HK-2 (cell line): ENCODE results near the gene ORMDL3.
"Not testable (repeated sequence)": the region's sequence is repeated elsewhere in the genome, so short reads cannot be mapped to it uniquely, and the experiment has no call there.

Source experiments
- DNase-seq: peaks from one replicate; pipeline ENCODE4 v3.0.0-alpha.2; 2018; ENCODE audit not compliant: unreplicated experiment

The ORMDL3 gene

DNA sequence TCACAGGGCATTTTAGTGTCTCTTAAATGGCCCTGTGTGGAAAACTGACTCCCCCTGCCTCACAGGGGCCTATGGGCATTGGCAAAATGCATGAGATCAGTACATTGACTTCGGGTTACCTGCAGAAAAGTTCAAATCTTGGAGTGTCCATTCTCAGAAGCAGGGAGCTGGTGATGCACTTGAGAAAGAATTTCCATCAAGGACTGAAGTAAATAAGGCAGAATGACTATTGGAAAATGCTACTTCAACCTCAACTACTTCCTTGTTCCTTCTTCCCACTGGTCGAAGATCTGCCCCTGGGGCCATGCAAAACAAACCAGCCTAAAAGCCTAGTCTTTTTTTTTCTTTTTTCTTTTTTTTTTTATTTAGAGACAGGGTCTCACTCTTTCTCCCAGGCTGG, 21.6 kb upstream of the ORMDL3 start:
- DNase-seq, result no peak

DNA sequence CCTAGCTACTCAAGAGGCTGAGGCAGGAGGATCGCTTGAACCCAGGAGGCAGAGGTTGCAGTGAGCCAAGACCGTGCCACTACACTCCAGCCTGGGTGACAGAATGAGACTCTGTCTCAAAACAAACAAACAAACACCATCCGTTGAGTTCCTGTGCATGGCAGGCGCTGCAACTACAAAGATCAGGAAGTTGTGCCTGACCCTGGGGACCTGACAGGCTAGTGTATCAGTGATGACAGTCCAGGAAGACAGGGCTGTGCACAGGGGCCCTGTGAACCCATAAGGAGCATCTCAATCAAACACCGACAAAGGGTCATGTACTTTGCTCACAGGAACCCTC, 21.1 kb upstream of the ORMDL3 start:
- DNase-seq, result not testable (repeated sequence)

DNA sequence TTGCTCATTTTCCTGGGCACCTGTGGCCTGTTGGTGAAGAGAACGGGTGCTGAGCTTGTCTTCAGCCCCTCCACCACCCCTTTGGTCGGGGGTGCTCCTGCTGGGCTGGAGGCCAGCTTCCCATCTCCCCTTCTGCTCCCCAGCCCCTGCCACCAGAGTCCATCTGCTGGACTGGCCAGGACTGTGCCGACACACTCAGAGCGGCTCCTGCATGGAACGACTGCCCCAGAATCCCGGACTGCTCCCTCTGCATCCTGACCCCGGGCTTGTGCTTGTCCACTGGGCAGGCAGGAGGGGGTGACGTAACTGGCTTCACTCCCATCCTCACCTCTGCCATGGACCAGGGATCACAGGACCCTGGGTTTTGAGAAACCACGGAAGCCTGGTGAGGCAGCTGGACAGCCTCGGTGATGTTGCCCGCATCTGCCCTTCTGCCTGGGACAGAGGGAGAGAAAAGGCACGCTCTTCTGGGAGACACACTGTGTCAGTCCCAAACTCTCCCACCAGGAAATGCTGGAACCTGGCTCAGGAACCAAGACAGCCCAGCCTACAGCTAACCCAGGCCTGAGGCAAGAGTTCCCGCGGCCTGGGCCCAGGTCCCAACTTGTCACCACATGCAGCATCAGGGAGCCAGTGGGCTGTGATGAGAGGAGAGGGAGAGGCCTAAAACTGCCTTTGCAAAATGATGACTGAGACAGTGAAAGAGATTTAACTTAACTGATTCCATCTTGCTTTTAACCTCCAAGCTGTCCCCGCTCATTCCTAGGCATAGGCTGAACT, 19.3 kb upstream of the ORMDL3 start:
- no peak for DNase-seq

- DNase-seq, result no peak
These were observed 17.0 kb upstream of the ORMDL3 start for GRCh38 chr17:39944393-39944711.

- no peak for DNase-seq
These were observed 16.4 kb upstream of the ORMDL3 start for GRCh38 chr17:39943702-39944392.

- DNase-seq, result no peak
These were observed 12.4 kb upstream of the ORMDL3 start for GRCh38 chr17:39939588-39940419.

DNA sequence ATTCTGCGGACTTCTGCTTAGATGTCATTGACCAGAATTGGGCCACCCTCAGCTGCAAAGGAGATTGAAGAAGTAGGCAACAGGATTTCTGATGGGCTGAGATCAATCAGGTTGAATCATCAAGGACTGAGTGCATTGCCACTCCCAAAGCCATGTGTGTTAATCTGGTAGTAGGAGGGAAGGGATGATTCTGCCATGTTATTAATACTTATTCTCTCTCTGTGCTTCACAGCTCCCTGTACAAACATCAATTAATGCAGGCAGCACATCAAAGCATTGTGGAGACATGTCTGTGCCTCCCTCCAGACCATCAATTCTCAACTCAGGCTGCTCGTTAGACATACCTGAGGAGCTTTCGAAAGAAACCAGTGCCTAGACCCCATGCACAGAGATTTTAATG, 11.7 kb upstream of the ORMDL3 start:
- no peak for DNase-seq

DNA sequence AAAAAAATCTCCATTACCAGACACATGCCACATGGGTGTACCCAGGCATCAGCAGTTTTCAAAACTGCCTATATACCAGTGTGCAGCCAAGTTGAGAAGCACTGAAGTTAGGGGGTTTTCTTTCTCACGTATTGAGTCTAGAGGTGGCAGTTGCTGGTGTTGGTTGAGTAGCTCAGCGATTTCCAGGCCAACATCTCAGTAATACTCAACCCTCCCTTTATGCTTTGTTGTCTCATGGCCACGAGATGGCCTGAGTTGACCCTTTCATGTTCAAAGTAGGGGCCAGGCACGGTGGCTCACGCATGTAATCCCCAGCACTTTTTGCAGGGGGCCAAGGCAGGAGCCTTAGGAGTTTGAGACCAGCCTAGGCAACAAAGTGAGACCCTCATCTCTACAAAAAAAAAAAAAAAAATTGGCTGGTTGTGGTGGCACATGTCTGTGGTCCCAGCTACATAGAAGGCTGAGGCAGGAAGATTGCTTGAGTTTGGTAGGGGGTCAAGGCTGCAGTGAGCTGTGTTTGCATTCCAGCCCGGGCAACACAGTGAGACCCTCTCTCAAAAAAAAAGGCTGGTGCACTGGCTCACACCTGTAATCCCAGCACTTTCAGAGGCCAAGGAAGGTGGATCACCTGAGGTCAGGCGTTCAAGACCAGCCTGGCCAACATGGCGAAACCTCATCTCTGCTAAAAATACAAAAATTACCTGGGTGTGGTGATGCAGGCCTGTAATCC, 10.9 kb upstream of the ORMDL3 start:
- DNase-seq, result no peak

DNA sequence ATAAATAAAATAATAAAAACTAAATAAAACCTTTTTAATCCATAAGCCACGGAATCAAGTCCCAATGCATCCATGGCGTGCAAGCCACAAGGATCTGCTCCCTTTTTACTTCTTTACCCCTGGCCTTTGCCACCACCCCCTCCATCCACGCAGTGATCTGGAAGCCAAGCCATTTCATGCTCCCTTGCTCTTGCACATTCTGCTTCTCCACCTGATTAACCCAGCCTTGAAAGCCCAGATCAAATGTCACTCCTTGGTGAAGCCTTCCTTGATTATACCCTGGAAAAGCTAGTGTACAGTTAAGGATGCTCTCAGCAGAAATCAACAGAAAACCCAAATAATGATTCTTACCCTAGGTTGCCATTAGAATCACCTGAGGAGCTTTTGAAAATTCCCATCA, 10.0 kb upstream of the ORMDL3 start:
- DNase-seq, result no peak

DNA sequence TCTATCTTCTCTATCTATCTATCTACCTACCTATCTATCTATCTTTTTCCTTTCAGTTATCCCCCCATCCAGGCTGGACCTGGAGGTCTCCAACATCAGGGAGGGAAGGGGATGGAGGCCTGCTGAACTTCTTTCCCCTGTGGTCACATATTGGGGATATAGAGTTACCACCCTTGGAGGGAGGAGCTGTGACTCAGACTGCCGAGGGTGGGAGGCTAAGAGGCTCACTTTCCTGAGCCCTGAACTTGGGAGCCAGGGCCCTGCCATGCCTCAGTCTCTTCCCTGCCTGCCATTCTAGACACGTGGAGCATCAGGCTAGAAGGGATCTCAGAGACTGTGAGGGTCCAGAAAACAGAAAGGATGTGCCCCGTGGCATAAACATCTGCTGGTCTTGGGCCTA, 8.5 kb upstream of the ORMDL3 start:
- DNase-seq, result no peak

GRCh38 chr17:39934324-39934723, 6.9 kb upstream of the ORMDL3 start:
- no peak for DNase-seq

DNA sequence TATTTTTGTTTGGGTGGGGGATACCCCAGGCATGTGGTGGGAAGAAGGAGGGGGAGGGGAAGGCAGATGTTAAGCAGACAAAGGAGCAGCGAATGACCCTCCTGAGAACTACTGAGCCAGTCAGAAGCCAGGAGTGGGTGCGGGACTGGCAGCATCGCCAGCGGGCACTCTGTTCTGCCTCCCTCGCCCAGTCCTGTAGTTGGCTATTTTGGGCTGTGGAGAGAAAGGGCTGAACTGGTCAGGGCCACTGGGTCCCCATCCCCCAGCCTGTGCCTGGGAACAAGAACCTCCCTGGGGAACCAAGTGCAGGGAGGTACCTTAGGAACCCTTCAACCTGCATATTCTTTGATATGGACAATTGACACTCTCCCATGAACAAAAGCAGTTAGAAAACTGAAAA, 6.5 kb upstream of the ORMDL3 start:
- DNase-seq, result no peak

- DNase-seq, result no peak
These were observed 2.4 kb upstream of the ORMDL3 start for GRCh38 chr17:39929646-39930407.

- DNase-seq, result no peak
These were observed 1.7 kb upstream of the ORMDL3 start for GRCh38 chr17:39928858-39929645.

- no peak for DNase-seq
These were observed 792 bp upstream of the ORMDL3 start for GRCh38 chr17:39927929-39928857.

- peak; percentile 17 for DNase-seq
These were observed 757 bp downstream of the ORMDL3 start for GRCh38 chr17:39926588-39927100.

DNA sequence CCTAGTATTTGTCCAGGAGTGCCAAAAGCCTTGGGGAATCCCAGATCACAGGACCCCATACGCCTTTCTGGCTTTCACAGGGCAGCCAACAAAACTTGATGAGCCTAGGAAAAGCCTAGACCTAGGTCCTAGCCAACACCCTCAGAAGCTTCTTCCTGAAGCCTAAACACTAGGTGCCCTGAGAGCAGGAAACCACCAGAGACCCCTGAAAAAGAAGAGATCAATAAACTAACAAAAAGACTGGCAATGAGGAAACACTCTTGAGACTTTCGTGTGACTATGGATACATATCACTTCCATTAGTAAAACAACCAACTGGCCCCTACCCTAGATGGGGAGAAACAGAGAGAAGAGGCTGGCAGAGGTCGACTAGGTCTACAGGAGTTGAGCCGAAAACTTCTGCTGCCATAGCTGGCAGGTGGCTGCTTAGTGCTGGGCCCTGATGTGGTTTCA, 1.2 kb downstream of the ORMDL3 start:
- no peak for DNase-seq

GRCh38 chr17:39925282-39926134, 1.9 kb downstream of the ORMDL3 start:
- DNase-seq, result no peak
